ENCODE results near the gene CSNK1A1. TPM values are rescaled to one million over a fixed set of nuclear protein-coding genes. Genes with fewer than 3 reads are reported as not detected.
"Not testable (repeated sequence)": the region's sequence is repeated elsewhere in the genome, so short reads cannot be mapped to it uniquely, and the experiment has no call there.

CSNK1A1 gene
- total RNA-seq, 1 donor from 2014 or later, result 335 TPM

- Histone ChIP-seq H3K4me2 (no peak overlapping the region), H3F3A (ENCODE audit: low read depth) (no peaks in the 10 kb centered on the region), H3K27ac (no peak overlapping the region), H3K9me3 (ENCODE audit: low read depth) (no peaks in the 10 kb centered on the region), H3K4me1 (no peaks in the 10 kb centered on the region), H3K9ac (no peak overlapping the region), H3K79me2 (ENCODE audit: low read depth) (no peaks in the 10 kb centered on the region), H3K36me3 (no peaks in the 10 kb centered on the region), H3K27me3 (no peaks in the 10 kb centered on the region), H4K20me1 (ENCODE audit: low read depth) (no peaks in the 10 kb centered on the region), H2AFZ (replicated peaks) (no peak overlapping the region), H3K4me3 (no peak overlapping the region)
- no peak for TF ChIP-seq EZH2phosphoT487 (IDR thresholded peaks at IDR 0.05)
- peak; percentile 17 for TF ChIP-seq CTCF (IDR thresholded peaks at IDR 0.05)
- Mint-ChIP-seq H3K4me1 (peaks cover 5% of the 10 kb centered on the region), H3K27me3 (ENCODE audit: insufficient read depth, low read depth) (peaks cover 2% of the 10 kb centered on the region), H3K36me3 (no peaks in the 10 kb centered on the region), H3K9me3 (no peaks in the 10 kb centered on the region), H3K27ac (no peak overlapping the region), H3K4me3 (no peak overlapping the region)
- DNase-seq (ENCODE audit: low spot score), result no peak
Measured at GRCh38 chr5:149598966-149599365, 47.7 kb upstream of the CSNK1A1 start.

GRCh38 chr5:149598234-149598633, 47.0 kb upstream of the CSNK1A1 start:
- not testable (repeated sequence) for H3K4me2 ChIP-seq; H3K4me3 ChIP-seq; H3K4me3 Mint-ChIP-seq; H3K9me3 Mint-ChIP-seq; H3K4me1 ChIP-seq; DNase-seq (ENCODE audit: low spot score); H3K36me3 Mint-ChIP-seq; H3K9me3 ChIP-seq (ENCODE audit: low read depth); H3K27me3 ChIP-seq; H3K9ac ChIP-seq; H2AFZ ChIP-seq (replicated peaks); H4K20me1 ChIP-seq (ENCODE audit: low read depth); H3K27me3 Mint-ChIP-seq (ENCODE audit: insufficient read depth, low read depth); H3K27ac Mint-ChIP-seq; H3K4me1 Mint-ChIP-seq; H3K79me2 ChIP-seq (ENCODE audit: low read depth); H3K27ac ChIP-seq; H3F3A ChIP-seq (ENCODE audit: low read depth); H3K36me3 ChIP-seq

GRCh38 chr5:149597618-149598017, 46.4 kb upstream of the CSNK1A1 start:
- Histone ChIP-seq H3K4me2 (no peak overlapping the region), H3K4me1 (no peaks in the 10 kb centered on the region), H3K4me3 (no peak overlapping the region), H3K79me2 (ENCODE audit: low read depth) (no peaks in the 10 kb centered on the region), H3K9me3 (ENCODE audit: low read depth) (no peaks in the 10 kb centered on the region), H3K27ac (no peak overlapping the region), H3K9ac (no peak overlapping the region), H3K27me3 (no peaks in the 10 kb centered on the region), H2AFZ (replicated peaks) (no peak overlapping the region), H3K36me3 (no peaks in the 10 kb centered on the region), H3F3A (ENCODE audit: low read depth) (no peaks in the 10 kb centered on the region), H4K20me1 (ENCODE audit: low read depth) (no peaks in the 10 kb centered on the region)
- H3K27ac Mint-ChIP-seq, result no peak overlapping the region
- H3K9me3 Mint-ChIP-seq, result no peaks in the 10 kb centered on the region
- peaks cover 8% of the 10 kb centered on the region for H3K4me1 Mint-ChIP-seq
- no peak for TF ChIP-seq EZH2phosphoT487 (IDR thresholded peaks at IDR 0.05)
- no peak for TF ChIP-seq EZH2 (IDR thresholded peaks at IDR 0.05)
- TF ChIP-seq CTCF (IDR thresholded peaks at IDR 0.05), result no peak
- no peak for DNase-seq (ENCODE audit: low spot score)
- H3K4me3 Mint-ChIP-seq, result no peak overlapping the region
- H3K36me3 Mint-ChIP-seq, result no peaks in the 10 kb centered on the region
- peaks cover 2% of the 10 kb centered on the region for H3K27me3 Mint-ChIP-seq (ENCODE audit: insufficient read depth, low read depth)

- H3F3A ChIP-seq (ENCODE audit: low read depth), result no peaks in the 10 kb centered on the region
- H3K4me2 ChIP-seq, result no peak overlapping the region
- no peaks in the 10 kb centered on the region for H3K27me3 ChIP-seq
- H3K4me3 ChIP-seq, result no peak overlapping the region
- no peaks in the 10 kb centered on the region for H3K9me3 Mint-ChIP-seq
- no peaks in the 10 kb centered on the region for H3K36me3 ChIP-seq
- no peaks in the 10 kb centered on the region for H3K36me3 Mint-ChIP-seq
- no peak for DNase-seq (ENCODE audit: low spot score)
- no peaks in the 10 kb centered on the region for H3K9me3 ChIP-seq (ENCODE audit: low read depth)
- H3K4me1 Mint-ChIP-seq, result peaks cover 7% of the 10 kb centered on the region
- no peak overlapping the region for H3K27ac Mint-ChIP-seq
- peaks cover 2% of the 10 kb centered on the region for H3K27me3 Mint-ChIP-seq (ENCODE audit: insufficient read depth, low read depth)
- no peak overlapping the region for H3K27ac ChIP-seq
- TF ChIP-seq EZH2 (IDR thresholded peaks at IDR 0.05), result no peak
- no peak for TF ChIP-seq EZH2phosphoT487 (IDR thresholded peaks at IDR 0.05)
- no peak for TF ChIP-seq CTCF (IDR thresholded peaks at IDR 0.05)
- no peak overlapping the region for H3K9ac ChIP-seq
- no peaks in the 10 kb centered on the region for H4K20me1 ChIP-seq (ENCODE audit: low read depth)
- no peaks in the 10 kb centered on the region for H3K4me1 ChIP-seq
- no peaks in the 10 kb centered on the region for H3K79me2 ChIP-seq (ENCODE audit: low read depth)
- H3K4me3 Mint-ChIP-seq, result no peak overlapping the region
- no peak overlapping the region for H2AFZ ChIP-seq (replicated peaks)
Measured at GRCh38 chr5:149596712-149597111, 45.5 kb upstream of the CSNK1A1 start.

- H3F3A ChIP-seq (ENCODE audit: low read depth); H3K79me2 ChIP-seq (ENCODE audit: low read depth); H3K4me1 Mint-ChIP-seq; H3K4me3 Mint-ChIP-seq; H3K27me3 ChIP-seq; H2AFZ ChIP-seq (replicated peaks); H3K27ac ChIP-seq; H3K9me3 ChIP-seq (ENCODE audit: low read depth); H3K27ac Mint-ChIP-seq; H3K4me3 ChIP-seq; H3K4me2 ChIP-seq; H3K4me1 ChIP-seq; H3K36me3 Mint-ChIP-seq; H3K27me3 Mint-ChIP-seq (ENCODE audit: insufficient read depth, low read depth); H3K9me3 Mint-ChIP-seq; H3K36me3 ChIP-seq; H4K20me1 ChIP-seq (ENCODE audit: low read depth); DNase-seq (ENCODE audit: low spot score); H3K9ac ChIP-seq: not testable (repeated sequence)
Measured at GRCh38 chr5:149595105-149595504, 43.9 kb upstream of the CSNK1A1 start.
